22Rv1 (cell line): Measurements from ENCODE around the gene COPS6.
A peak's percentile ranks its signal among the peaks of the same experiment; 100 is the strongest.

Experiments
- H3K27ac ChIP-seq: fragments of 450-650 bp; 2 replicates; pipeline ENCODE4 v1.5.1; 2017
- CTCF ChIP-seq: fragments of 450-650 bp; IDR thresholded peaks from 2 replicates; pipeline ENCODE4 v1.5.1; 2017; ENCODE audit warnings: mild to moderate bottlenecking
- ZFX ChIP-seq: fragments of 450-650 bp; IDR thresholded peaks from 2 replicates; pipeline ENCODE4 v1.6.1; 2017; ENCODE audit warnings: antibody characterized with exemption, borderline replicate concordance

COPS6 gene

GRCh38 chr7:100120733-100121036 is 31.9 kb downstream of the COPS6 start:
- no peak for TF ChIP-seq CTCF
- no peak for TF ChIP-seq ZFX
- H3K27ac ChIP-seq: peak overlapping the region; percentile 88

GRCh38 chr7:100122067-100122466 is 33.3 kb downstream of the COPS6 start:
- TF ChIP-seq ZFX: no peak
- no peak for TF ChIP-seq CTCF
- H3K27ac ChIP-seq: peak overlapping the region; percentile 45; the same call in 1 of the 2 replicates

GRCh38 chr7:100122568-100122967 is 33.8 kb downstream of the COPS6 start:
- TF ChIP-seq ZFX (no peak), CTCF (no peak)
- H3K27ac ChIP-seq: peak overlapping the region; percentile 45; the same call in 1 of the 2 replicates

GRCh38 chr7:100124301-100125230 is 35.8 kb downstream of the COPS6 start:
- TF ChIP-seq ZFX (no peak), CTCF (no peak)
- H3K27ac ChIP-seq: peak overlapping the region; percentile 100

- peak overlapping the region; percentile 100 for H3K27ac ChIP-seq
- TF ChIP-seq ZFX (no peak), CTCF (no peak)
Observed at GRCh38 chr7:100126239-100126930, 37.6 kb downstream of the COPS6 start.

- TF ChIP-seq CTCF: no peak
- no peak for TF ChIP-seq ZFX
- H3K27ac ChIP-seq: peak within 1 kb of the TSS; percentile 100
Observed at GRCh38 chr7:100126931-100127865, 38.4 kb downstream of the COPS6 start, which contains the start of gene MBLAC1. Gene MBLAC1, plus strand, starts transcription at chr7:100126967. Its CDS starts 429 bp downstream, at chr7:100127396.
